Activated T-helper 1 cell treated with Interleukin-2 at 50 U/mL for 16 hours (primary cell): ENCODE results near the gene RAD23B.
A peak's percentile ranks its signal among the peaks of the same experiment; 100 is the strongest.

ENCODE experiments used
- DNase-seq: peaks from one replicate; pipeline ENCODE4 v3.0.0-alpha.2; 2020; ENCODE audit warnings: low read depth

RAD23B gene

GRCh38 chr9:107334103-107334776 is 51.2 kb downstream of the RAD23B start:
- no peak for DNase-seq

- DNase-seq: no peak
Measured at GRCh38 chr9:107335331-107335730, 52.3 kb downstream of the RAD23B start.

GRCh38 chr9:107336718-107337360 is 53.8 kb downstream of the RAD23B start:
- no peak for DNase-seq

- no peak for DNase-seq
Measured at GRCh38 chr9:107337676-107338590, 54.9 kb downstream of the RAD23B start.

- DNase-seq: no peak
Measured at GRCh38 chr9:107338911-107339659, 56.0 kb downstream of the RAD23B start.

DNA sequence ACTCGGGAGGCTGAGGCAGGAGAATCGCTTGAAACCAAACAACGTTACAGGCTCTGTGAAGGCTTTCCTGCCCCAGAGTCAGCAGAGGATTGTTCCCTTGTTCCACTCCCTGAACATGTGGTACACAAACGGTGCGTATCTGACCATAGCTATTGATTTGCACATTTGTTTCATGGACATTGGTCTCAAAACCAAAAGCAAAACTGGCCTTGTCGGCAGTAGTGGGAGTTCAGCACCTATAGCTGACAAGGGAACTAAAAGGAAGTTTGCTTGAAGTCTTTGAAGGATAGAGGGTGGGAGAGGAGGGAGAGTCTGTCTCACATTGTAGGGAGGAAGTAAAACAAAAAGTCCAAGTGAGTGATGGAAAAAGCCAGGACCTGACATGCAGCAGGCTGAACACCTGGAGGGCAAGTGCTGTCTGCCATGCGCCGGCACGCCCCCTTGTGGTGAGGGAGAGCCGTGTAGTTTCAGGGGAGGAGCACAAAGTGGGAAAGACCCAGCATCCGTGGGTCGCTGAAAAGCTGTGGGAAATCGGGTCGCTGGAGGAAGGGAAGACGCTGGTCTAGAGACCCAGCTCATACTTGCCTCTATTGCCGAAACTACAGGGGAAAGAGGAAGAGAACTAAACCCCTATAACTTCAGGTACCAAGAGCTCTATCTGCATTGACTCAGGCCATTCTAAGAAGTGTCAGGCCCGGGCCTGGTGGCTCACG is 58.0 kb downstream of the RAD23B start:
- peak; percentile 68 for DNase-seq

DNA sequence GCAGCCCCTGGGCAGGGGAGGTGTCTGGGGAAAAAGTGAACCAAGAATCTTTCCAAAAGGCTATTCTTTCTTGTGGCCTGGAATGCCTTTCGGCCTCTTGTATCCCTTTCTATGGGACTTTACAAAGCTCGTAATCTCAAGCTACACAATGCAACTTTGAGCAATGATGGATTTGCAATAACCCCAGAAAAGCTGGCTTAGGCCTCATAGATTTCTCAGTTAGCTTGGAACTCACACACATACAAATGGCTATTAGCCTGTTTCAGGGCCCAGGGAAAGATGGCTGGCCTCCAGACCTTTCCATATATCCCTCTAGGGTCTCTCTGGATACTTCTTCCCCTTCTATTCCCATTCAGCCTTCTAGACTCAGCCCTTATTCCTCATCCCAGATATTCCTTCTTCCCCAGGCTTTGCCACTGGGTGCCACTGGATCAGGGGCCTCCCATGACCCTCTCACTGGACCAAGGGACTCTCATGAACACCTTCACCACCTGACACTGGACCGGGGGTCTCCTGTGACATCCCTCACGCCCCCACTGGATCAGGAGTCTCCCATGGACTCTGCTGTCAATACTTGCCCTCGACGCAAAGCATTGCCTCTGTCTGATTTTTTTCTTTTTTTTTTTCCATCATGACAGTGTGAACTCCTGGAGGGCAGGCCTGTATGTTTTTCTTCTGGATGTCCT is 59.5 kb downstream of the RAD23B start:
- DNase-seq: no peak

GRCh38 chr9:107345327-107345726 is 62.2 kb downstream of the RAD23B start:
- DNase-seq: no peak

GRCh38 chr9:107348836-107349235 is 65.8 kb downstream of the RAD23B start:
- DNase-seq: no peak

DNA sequence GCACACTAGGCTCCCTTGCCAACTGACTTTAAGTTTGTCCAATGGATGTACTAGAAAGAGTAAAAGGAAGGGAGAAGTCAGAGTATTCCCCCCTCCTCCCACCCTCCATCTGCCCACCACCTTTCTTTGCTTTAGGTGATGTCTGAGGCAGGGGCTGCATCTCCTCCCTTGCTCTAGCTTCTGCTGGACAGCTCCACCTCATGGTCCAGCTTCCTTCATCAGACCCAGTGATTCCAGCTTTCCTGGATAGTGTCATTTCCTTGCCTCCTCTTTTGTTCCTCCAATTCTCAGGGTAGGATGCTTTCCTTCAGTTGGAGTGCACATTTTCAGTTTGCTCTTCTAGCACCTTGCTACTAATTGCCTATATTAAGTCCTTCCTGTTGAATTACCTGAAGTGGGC is 67.4 kb downstream of the RAD23B start:
- DNase-seq: no peak

DNA sequence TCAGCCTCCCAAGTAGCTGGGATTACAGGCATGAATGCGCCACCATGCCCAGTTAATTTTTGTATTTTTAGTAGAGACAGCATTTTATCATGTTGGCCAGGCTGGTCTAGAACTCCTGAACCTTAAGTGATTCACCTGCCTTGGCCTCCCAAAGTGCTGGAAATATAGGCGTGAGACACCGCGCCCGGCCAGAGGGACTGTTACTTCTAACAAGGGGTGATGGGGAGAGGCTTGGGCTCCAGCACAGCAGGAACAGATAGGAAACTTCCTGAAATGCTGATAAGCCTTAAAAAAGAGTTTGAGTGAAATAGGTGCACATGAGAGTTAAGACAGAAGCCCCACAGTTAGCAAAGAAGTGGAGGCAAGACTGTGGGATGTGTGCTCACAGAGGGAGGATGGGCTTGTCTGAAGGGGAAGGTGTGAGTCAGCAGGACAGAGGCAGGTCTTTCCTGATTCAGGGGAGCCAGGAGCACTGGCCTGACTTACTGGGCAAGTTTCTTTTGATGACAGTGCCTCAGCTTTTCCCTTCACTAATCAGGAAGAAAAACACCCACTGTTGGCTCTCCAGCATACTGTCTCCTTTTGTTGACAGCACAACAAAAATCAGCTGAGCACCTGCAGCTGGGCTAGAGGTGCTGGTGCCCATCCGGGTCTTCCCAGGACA is 68.4 kb downstream of the RAD23B start:
- no peak for DNase-seq

GRCh38 chr9:107355394-107355793 is 72.3 kb downstream of the RAD23B start:
- no peak for DNase-seq

DNA sequence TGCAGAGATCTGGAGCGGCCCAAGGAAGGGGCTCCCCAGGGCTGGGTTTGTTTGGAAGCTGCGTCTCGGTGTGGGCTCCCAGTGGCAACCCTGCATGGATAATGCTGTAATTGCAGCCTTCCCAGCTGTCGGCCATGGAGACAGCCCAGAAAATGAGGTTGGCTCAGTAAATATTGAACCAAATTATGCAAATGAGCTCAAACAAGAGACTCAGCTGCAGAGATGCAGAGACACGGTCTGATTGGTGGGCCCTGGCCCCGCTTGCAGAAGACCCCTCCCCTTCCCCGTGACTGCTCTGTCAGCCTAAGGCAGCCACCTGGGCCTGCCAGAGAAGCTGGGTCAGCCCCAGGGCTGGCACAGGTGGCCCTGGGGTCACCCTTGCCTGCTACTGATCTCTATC is 75.9 kb downstream of the RAD23B start:
- no peak for DNase-seq

- DNase-seq: no peak
Measured at GRCh38 chr9:107360098-107360497, 77.0 kb downstream of the RAD23B start.

GRCh38 chr9:107361816-107362215 is 78.7 kb downstream of the RAD23B start:
- no peak for DNase-seq

DNA sequence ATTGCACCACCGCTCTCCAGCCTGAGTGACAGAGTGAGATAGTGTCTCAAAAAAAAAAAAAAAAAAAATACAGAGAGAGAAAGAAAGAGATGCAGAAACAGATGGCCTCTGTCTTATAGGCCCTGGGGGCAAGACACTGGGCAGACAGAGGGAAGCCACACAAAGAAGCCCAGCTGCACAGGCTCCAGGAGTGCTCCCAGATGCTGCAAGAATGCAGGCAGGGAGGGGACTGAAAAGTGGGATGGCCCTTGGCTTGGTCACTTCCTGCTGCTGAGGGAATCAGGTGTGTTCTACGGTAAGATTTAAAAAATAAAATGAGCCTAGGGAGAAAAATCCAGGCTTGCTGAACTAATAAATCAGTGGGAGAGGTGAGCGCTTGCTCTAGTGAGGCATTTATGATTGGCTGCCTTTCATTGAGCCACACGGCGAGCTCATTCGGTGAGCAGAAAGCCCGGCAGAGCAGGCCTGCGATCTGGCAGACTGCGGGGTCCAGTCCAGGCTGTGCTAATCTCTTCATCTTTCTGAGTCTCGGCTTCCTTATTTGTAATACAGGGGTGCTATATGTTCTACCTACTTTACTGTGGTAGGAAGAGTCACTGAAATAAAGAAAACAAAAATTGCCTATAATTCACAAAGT is 80.6 kb downstream of the RAD23B start:
- no peak for DNase-seq

DNA sequence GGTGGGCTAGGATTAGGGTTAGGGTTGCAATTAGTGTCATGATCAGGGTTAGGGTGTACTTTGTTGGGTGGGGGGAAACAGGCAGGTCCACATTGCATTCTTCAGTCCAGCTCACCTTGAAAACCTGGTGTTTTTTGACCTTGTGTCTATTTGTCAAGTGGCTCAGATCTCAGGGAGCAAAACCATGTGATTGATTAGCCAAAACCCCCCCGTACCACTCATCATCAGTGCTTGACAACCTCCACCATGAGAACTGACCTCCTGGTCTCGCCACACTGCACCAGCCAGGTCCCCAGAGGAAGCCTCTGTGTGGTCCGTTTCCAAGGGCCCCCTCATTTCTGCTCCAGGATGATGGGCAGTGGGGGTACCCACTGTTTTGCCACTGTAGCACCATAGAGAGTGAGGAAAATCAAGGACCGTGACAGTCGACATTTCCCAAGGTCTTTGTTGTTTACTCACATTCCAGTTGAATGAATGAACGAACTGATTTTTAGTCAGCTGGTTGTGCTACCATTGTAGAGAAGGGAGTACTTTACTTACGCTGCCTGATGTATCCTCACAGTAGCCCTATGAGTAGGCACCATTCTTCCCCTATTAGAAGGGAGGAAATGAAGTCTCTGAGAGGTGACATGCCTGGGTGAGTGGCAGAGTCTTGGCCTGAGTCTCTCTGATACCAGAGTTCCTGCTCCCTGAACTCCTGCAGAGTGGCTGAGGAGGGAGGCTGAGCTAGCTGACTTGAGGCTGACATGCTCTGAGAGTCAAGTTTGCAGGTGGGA is 84.8 kb downstream of the RAD23B start:
- DNase-seq: no peak

DNA sequence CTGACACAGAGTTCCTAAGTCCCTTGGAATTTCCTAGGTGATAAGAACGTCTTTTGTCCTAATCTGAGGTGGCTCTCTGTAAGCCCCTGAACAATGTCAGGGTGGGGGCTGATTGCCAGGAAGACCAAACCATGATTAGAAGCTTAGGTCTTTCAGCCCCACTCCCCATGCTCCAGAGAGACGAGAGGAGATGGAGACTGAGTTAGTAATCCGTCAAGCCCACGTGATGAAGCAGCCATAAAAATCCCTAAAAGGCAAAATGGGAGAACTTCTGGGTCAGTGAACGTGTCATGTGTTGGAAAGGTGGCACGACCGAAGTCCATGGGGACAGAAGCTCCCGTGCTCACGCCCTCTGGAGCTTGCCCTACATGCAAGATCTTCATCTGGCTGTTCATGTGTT is 85.6 kb downstream of the RAD23B start:
- DNase-seq: no peak

GRCh38 chr9:107373809-107374208 is 90.7 kb downstream of the RAD23B start:
- DNase-seq: no peak
